Amygdala (tissue), 56 donors: Measurements from ENCODE around the gene THAP4.
"Not testable (repeated sequence)": the region's sequence is repeated elsewhere in the genome, so short reads cannot be mapped to it uniquely, and the experiment has no call there.

Experiments
- DNase-seq, 56 donors: peaks; one replicate each; lab custom pipeline; 2025; lab: John Stamatoyannopoulos, UW

The THAP4 gene

GRCh38 chr2:241666627-241667400, 29.9 kb upstream of the THAP4 start:
- DNase-seq: no peak

- peak in 11 of 56 donors; percentile 14 to 65 (median 31) for DNase-seq
Observed at GRCh38 chr2:241665731-241666440, 28.9 kb upstream of the THAP4 start.

GRCh38 chr2:241662731-241663130, 25.8 kb upstream of the THAP4 start:
- DNase-seq: not testable (repeated sequence)

GRCh38 chr2:241660593-241661213, 23.7 kb upstream of the THAP4 start:
- no peak for DNase-seq

GRCh38 chr2:241659150-241659739, 22.3 kb upstream of the THAP4 start:
- peak in 41 of 56 donors; percentile 5 to 82 (median 45) for DNase-seq

- no peak for DNase-seq
Observed at GRCh38 chr2:241658296-241658695, 21.3 kb upstream of the THAP4 start.

- DNase-seq: no peak
Observed at GRCh38 chr2:241657786-241658254, 20.9 kb upstream of the THAP4 start.

GRCh38 chr2:241656190-241656741, 19.3 kb upstream of the THAP4 start:
- DNase-seq: no peak

GRCh38 chr2:241655516-241656189, 18.7 kb upstream of the THAP4 start:
- DNase-seq: no peak

GRCh38 chr2:241654551-241654950, 17.6 kb upstream of the THAP4 start:
- DNase-seq: no peak

- no peak for DNase-seq
Observed at GRCh38 chr2:241653210-241653750, 16.3 kb upstream of the THAP4 start.

- no peak for DNase-seq
Observed at GRCh38 chr2:241652722-241653121, 15.8 kb upstream of the THAP4 start.

- no peak for DNase-seq
Observed at GRCh38 chr2:241652142-241652541, 15.2 kb upstream of the THAP4 start.

GRCh38 chr2:241649927-241650326, 13.0 kb upstream of the THAP4 start:
- no peak for DNase-seq

- DNase-seq: peak in 2 of 56 donors; percentile 6 to 18
Observed at GRCh38 chr2:241649404-241649803, 12.4 kb upstream of the THAP4 start.

GRCh38 chr2:241648453-241648852, 11.5 kb upstream of the THAP4 start:
- DNase-seq: no peak

- no peak for DNase-seq
Observed at GRCh38 chr2:241645915-241646645, 9.1 kb upstream of the THAP4 start.

- DNase-seq: no peak
Observed at GRCh38 chr2:241645056-241645914, 8.3 kb upstream of the THAP4 start.
